ENCODE data around the gene BROX. TPM values are rescaled to one million over a fixed set of nuclear protein-coding genes. Genes with fewer than 3 reads are reported as not detected.

BROX gene
- total RNA-seq, 2 donors from 2014 or later: 39.8 to 41.8 TPM

GRCh38 chr1:222670110-222670509 is 42.3 kb upstream of the BROX start:
- no peak for TF ChIP-seq POLR2A (IDR thresholded peaks at IDR 0.05)
- TF ChIP-seq CTCF (IDR thresholded peaks at IDR 0.05): no peak
- TF ChIP-seq POLR2AphosphoS5 (IDR thresholded peaks at IDR 0.05): no peak
- WGBS: 100% methylated on average over 1 of the region's 1 CpG
- no peaks in the 10 kb centered on the region for H3K36me3 ChIP-seq
- H3K27ac ChIP-seq: no peak overlapping the region
- no peaks in the 10 kb centered on the region for H3K27me3 ChIP-seq (replicated peaks; ENCODE audit: insufficient read depth)
- H3K9me3 ChIP-seq: no peaks in the 10 kb centered on the region
- no peak overlapping the region for H3K4me3 ChIP-seq
- no peak for DNase-seq (ENCODE audit: low spot score)
- intact Hi-C loops (cut with DNase I): no loop called here
- no peaks in the 10 kb centered on the region for H3K4me1 ChIP-seq (replicated peaks)

GRCh38 chr1:222680080-222680479 is 32.3 kb upstream of the BROX start:
- no peak overlapping the region for H3K27ac ChIP-seq
- no peaks in the 10 kb centered on the region for H3K36me3 ChIP-seq
- no peaks in the 10 kb centered on the region for H3K4me1 ChIP-seq (replicated peaks)
- H3K9me3 ChIP-seq: no peaks in the 10 kb centered on the region
- no peaks in the 10 kb centered on the region for H3K27me3 ChIP-seq (replicated peaks; ENCODE audit: insufficient read depth)
- no peak for DNase-seq (ENCODE audit: low spot score)
- no peak overlapping the region for H3K4me3 ChIP-seq
- TF ChIP-seq POLR2AphosphoS5 (IDR thresholded peaks at IDR 0.05) (no peak), CTCF (IDR thresholded peaks at IDR 0.05) (no peak), POLR2A (IDR thresholded peaks at IDR 0.05) (no peak)
- intact Hi-C loops (cut with DNase I): no loop called here
- WGBS: 90% methylated on average over 1 of the region's 1 CpG

- intact Hi-C loops (cut with DNase I): no loop called here
- Histone ChIP-seq H3K4me3 (no peak overlapping the region), H3K9me3 (no peaks in the 10 kb centered on the region), H3K4me1 (replicated peaks) (no peaks in the 10 kb centered on the region), H3K27ac (no peak overlapping the region), H3K27me3 (replicated peaks; ENCODE audit: insufficient read depth) (no peaks in the 10 kb centered on the region), H3K36me3 (no peaks in the 10 kb centered on the region)
- no peak for DNase-seq (ENCODE audit: low spot score)
- TF ChIP-seq POLR2A (IDR thresholded peaks at IDR 0.05): no peak
- TF ChIP-seq CTCF (IDR thresholded peaks at IDR 0.05): no peak
- no peak for TF ChIP-seq POLR2AphosphoS5 (IDR thresholded peaks at IDR 0.05)
- WGBS: 93% methylated on average over 1 of the region's 1 CpG
Measured at GRCh38 chr1:222691016-222691415, 21.3 kb upstream of the BROX start.

- no peak for TF ChIP-seq POLR2AphosphoS5 (IDR thresholded peaks at IDR 0.05)
- TF ChIP-seq CTCF (IDR thresholded peaks at IDR 0.05): no peak
- no peak for TF ChIP-seq POLR2A (IDR thresholded peaks at IDR 0.05)
- Histone ChIP-seq H3K9me3 (no peaks in the 10 kb centered on the region), H3K36me3 (no peaks in the 10 kb centered on the region), H3K27me3 (replicated peaks; ENCODE audit: insufficient read depth) (no peaks in the 10 kb centered on the region), H3K4me3 (no peak overlapping the region), H3K4me1 (replicated peaks) (no peaks in the 10 kb centered on the region), H3K27ac (no peak overlapping the region)
- intact Hi-C loops (cut with DNase I): no loop called here
- 83% methylated on average over 5 of the region's 5 CpGs for WGBS
- DNase-seq (ENCODE audit: low spot score): no peak
Measured at GRCh38 chr1:222694927-222695326, 17.4 kb upstream of the BROX start.

- H3K27me3 ChIP-seq (replicated peaks; ENCODE audit: insufficient read depth): no peaks in the 10 kb centered on the region
- TF ChIP-seq CTCF (IDR thresholded peaks at IDR 0.05) (no peak), POLR2AphosphoS5 (IDR thresholded peaks at IDR 0.05) (no peak), POLR2A (IDR thresholded peaks at IDR 0.05) (no peak)
- no peaks in the 10 kb centered on the region for H3K36me3 ChIP-seq
- intact Hi-C loops (cut with DNase I): no loop called here
- no peak overlapping the region for H3K27ac ChIP-seq
- no peak overlapping the region for H3K4me3 ChIP-seq
- WGBS: 93% methylated on average over 8 of the region's 8 CpGs
- H3K9me3 ChIP-seq: no peaks in the 10 kb centered on the region
- no peak for DNase-seq (ENCODE audit: low spot score)
- no peaks in the 10 kb centered on the region for H3K4me1 ChIP-seq (replicated peaks)
Measured at GRCh38 chr1:222696741-222697140, 15.6 kb upstream of the BROX start.
